ENCODE results near the gene F2.

DNA sequence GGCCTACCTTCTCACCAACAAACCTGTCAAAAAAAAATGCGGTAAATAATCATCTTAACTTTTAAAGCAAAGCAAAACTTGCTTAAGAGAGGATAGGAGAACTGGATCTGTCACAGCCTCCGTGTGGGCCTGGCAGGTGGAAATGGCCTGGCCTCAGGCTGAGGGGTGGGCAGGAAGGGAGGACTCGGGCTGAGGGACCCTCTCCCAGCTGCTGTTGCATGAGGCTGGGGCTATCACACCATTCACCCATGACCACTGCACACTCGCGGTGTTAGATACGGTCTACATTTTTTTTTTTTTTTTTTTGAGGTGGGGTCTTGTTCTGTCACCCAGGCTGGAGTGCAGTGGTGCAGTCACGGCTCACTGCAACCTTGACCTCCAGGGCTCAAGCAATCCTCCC lies 43.1 kb upstream of the F2 start:
- TF ChIP-seq, protein P1, sequence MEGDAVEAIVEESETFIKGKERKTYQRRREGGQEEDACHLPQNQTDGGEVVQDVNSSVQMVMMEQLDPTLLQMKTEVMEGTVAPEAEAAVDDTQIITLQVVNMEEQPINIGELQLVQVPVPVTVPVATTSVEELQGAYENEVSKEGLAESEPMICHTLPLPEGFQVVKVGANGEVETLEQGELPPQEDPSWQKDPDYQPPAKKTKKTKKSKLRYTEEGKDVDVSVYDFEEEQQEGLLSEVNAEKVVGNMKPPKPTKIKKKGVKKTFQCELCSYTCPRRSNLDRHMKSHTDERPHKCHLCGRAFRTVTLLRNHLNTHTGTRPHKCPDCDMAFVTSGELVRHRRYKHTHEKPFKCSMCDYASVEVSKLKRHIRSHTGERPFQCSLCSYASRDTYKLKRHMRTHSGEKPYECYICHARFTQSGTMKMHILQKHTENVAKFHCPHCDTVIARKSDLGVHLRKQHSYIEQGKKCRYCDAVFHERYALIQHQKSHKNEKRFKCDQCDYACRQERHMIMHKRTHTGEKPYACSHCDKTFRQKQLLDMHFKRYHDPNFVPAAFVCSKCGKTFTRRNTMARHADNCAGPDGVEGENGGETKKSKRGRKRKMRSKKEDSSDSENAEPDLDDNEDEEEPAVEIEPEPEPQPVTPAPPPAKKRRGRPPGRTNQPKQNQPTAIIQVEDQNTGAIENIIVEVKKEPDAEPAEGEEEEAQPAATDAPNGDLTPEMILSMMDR (IDR thresholded peaks at IDR 0.05): no peak
- TF ChIP-seq POLR2A (IDR thresholded peaks at IDR 0.05): no peak
